ENCODE data around the gene NXN.

GRCh38 chr17:823501-823902 lies 156.1 kb downstream of the NXN start:
- TF ChIP-seq CTCF (IDR thresholded peaks at IDR 0.05) = no peak
- no peak for TF ChIP-seq POLR2A (IDR thresholded peaks at IDR 0.05)
- TF ChIP-seq POLR2AphosphoS5 (IDR thresholded peaks at IDR 0.05) = no peak

All from transverse colon (tissue), 4 donors.